CD8-positive, alpha-beta memory T cell (primary cell): ENCODE results near the gene TMEM200A. TPM values are rescaled to one million over a fixed set of nuclear protein-coding genes. Genes with fewer than 3 reads are reported as not detected.

Source experiments
- CTCF ChIA-PET: fragments of 350-600 bp; sonication (Branson Sonifier 250); formaldehyde crosslinking; loops from one replicate; lab custom pipeline; 2021; ENCODE audit warnings: antibody characterized with exemption; lab: Charles Lee
- POLR2A ChIA-PET: fragments of 350-600 bp; sonication (Branson Sonifier 250); formaldehyde crosslinking; loops from one replicate; lab custom pipeline; 2021; ENCODE audit warnings: antibody characterized with exemption; lab: Charles Lee
- DNase-seq, 5 donors: peaks; one replicate each; pipeline versions ENCODE4 v3.0.0 to v3.0.0-alpha.2; 2020 to 2022; ENCODE audit warnings: mixed read lengths in 1 of 5
- H3K27ac ChIP-seq: one replicate; pipeline ENCODE4 v1.7.0; 2013; ENCODE audit warnings: low read depth, mild to moderate bottlenecking, low read length, moderate library complexity
- H3K27me3 ChIP-seq: 2 replicates; pipeline ENCODE4 v1.7.0; 2013; ENCODE audit warnings: low read length, mild to moderate bottlenecking; ENCODE audit not compliant: insufficient read depth, poor library complexity, severe bottlenecking
- H3K36me3 ChIP-seq: 2 replicates; pipeline ENCODE4 v1.7.0; 2013; ENCODE audit warnings: mild to moderate bottlenecking, low read length, moderate library complexity; ENCODE audit not compliant: insufficient read depth
- H3K4me1 ChIP-seq: 2 replicates; pipeline ENCODE4 v1.7.0; 2013; ENCODE audit warnings: mild to moderate bottlenecking, low read length, moderate library complexity; ENCODE audit not compliant: insufficient read depth
- H3K4me3 ChIP-seq: 2 replicates; pipeline ENCODE4 v1.7.0; 2013; ENCODE audit warnings: mild to moderate bottlenecking, low read length
- H3K9me3 ChIP-seq: 2 replicates; pipeline ENCODE4 v1.7.0; 2013; ENCODE audit warnings: mild to moderate bottlenecking, low read length
- H3K27ac Mint-ChIP-seq, 8 donors: one replicate each; pipeline ENCODE4 v1.8.0; 2020 to 2021; ENCODE audit warnings: mixed read lengths in 8 of 8, mild to moderate bottlenecking in 6 of 8, inconsistent platforms in 3 of 8, moderate library complexity in 3 of 8
- H3K27me3 Mint-ChIP-seq, 2 donors: one replicate each; pipeline ENCODE4 v1.8.0; 2020 to 2021; ENCODE audit warnings: mixed read lengths in 2 of 2, mild to moderate bottlenecking in 1 of 2, moderate library complexity in 1 of 2
- H3K36me3 Mint-ChIP-seq, 3 donors: one replicate each; pipeline ENCODE4 v1.8.0; 2020 to 2021; ENCODE audit warnings: mixed read lengths in 3 of 3, inconsistent platforms in 1 of 3, mild to moderate bottlenecking in 1 of 3
- H3K4me1 Mint-ChIP-seq, 3 donors: one replicate each; pipeline ENCODE4 v1.8.0; 2020 to 2021; ENCODE audit warnings: mixed read lengths in 3 of 3, inconsistent platforms in 1 of 3, mild to moderate bottlenecking in 1 of 3
- H3K4me3 Mint-ChIP-seq, 7 donors: one replicate each; pipeline ENCODE4 v1.8.0; 2020 to 2021; ENCODE audit warnings: mixed read lengths in 7 of 7, mild to moderate bottlenecking in 6 of 7, moderate library complexity in 4 of 7, inconsistent platforms in 2 of 7
- H3K9me3 Mint-ChIP-seq, 5 donors: one replicate each; pipeline ENCODE4 v1.8.0; 2020 to 2022; ENCODE audit warnings: mixed read lengths in 5 of 5, mild to moderate bottlenecking in 3 of 5, moderate library complexity in 2 of 5, inconsistent platforms in 1 of 5
- polyA plus RNA-seq: library from polyadenylated mRNA; unstranded; fragments of 300-500 nt; fragmentation: Illumina TruSeq; gene quantifications from one replicate; pipeline ENCODE4 v1.2.3, GENCODE V29; 2021
- total RNA-seq, 2 experiments: library from RNA; stranded (reverse); gene quantifications; one replicate each; pipeline ENCODE4 v1.2.3, GENCODE V29; 2021

Gene TMEM200A
- total and polyA plus RNA-seq, 3 experiments from 2014 or later: 1.4 to 1.7 (median 1.5) TPM

- ChIA-PET POLR2A (no interaction called here), CTCF (interaction anchor here (1.6 to 3.9 kb wide), 3 partner anchors 12 to 46 kb away, joined by 3 to 23 read pairs (median 5); no protein-coding TSS in a partner anchor)
- Histone ChIP-seq H3K27ac (no peak overlapping the region), H3K36me3 (no peaks in the 10 kb centered on the region), H3K4me3 (no peak overlapping the region), H3K27me3 (peaks cover 5% of the 10 kb centered on the region), H3K4me1 (peaks cover 13% of the 10 kb centered on the region), H3K9me3 (no peaks in the 10 kb centered on the region)
- Mint-ChIP-seq H3K9me3 (no peaks in the 10 kb centered on the region), H3K36me3 (peaks cover 0 to 2% (median 2%) of the 10 kb centered on the region in 3 donors), H3K4me1 (peaks cover 29 to 47% (median 38%) of the 10 kb centered on the region in 3 donors), H3K27ac (peak overlapping the region in 1 of 8 donors; percentile 12), H3K4me3 (peak overlapping the region in 5 of 7 donors; percentile 15 to 87 (median 35)), H3K27me3 (peaks cover 0 to 5% of the 10 kb centered on the region in 2 donors)
- DNase-seq: no peak
Measured at GRCh38 chr6:130367767-130368166, 1.9 kb downstream of the TMEM200A start.

DNA sequence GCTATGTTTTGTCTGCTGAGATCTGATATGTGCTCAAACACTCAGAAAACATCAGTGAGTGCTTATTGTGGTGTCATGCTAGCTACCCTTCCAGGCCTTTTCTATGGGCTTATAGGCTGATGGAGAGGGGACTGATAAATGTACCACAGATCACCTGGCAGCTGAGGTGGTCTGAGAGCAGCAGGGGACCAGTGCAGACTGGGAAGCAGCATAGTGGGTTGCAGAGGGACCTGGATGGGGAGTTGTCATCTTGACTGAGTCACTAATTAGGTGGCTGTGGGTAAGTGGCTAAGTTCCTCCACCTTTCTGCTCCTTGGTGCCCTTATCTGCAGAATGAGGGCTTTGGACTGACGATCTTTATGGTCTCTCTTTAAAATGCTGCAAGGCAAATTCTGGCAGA is 2.8 kb downstream of the TMEM200A start:
- Histone ChIP-seq H3K4me3 (no peak overlapping the region), H3K27ac (no peak overlapping the region), H3K27me3 (peaks cover 5% of the 10 kb centered on the region), H3K4me1 (peaks cover 13% of the 10 kb centered on the region), H3K9me3 (no peaks in the 10 kb centered on the region), H3K36me3 (no peaks in the 10 kb centered on the region)
- peak overlapping the region in 2 of 8 donors; percentile 12 to 70 for H3K27ac Mint-ChIP-seq
- no peak for DNase-seq
- H3K27me3 Mint-ChIP-seq: peaks cover 0 to 5% of the 10 kb centered on the region in 2 donors
- no peaks in the 10 kb centered on the region for H3K9me3 Mint-ChIP-seq
- H3K4me3 Mint-ChIP-seq: peak overlapping the region in 2 of 7 donors; percentile 7 to 39
- H3K4me1 Mint-ChIP-seq: peaks cover 25 to 49% (median 38%) of the 10 kb centered on the region in 3 donors
- ChIA-PET CTCF (interaction anchor here (1.6 to 3.9 kb wide), 3 partner anchors 12 to 47 kb away, joined by 3 to 23 read pairs (median 5); no protein-coding TSS in a partner anchor), POLR2A (no interaction called here)
- peaks cover 0 to 2% (median 0%) of the 10 kb centered on the region in 3 donors for H3K36me3 Mint-ChIP-seq

DNA sequence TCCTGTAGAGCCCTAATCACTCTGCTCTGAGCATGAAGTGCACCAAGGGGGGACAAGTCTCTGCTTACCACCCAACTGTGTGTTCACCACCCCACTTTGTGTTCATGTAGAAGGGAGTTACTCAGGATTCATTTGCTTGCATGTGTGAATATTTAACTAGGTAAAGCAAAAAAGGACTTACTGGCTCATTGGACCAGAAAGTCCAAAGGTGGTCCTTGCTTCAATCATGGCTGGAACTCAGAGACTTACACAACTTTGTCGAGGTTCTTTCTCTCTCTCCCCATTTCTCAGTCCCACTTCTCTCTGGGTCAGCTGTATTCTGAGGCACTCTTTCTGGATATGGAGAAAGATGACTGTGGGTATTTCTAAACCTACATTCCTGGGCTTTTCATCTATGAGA is 4.0 kb downstream of the TMEM200A start:
- Histone ChIP-seq H3K27ac (no peak overlapping the region), H3K4me1 (peaks cover 9% of the 10 kb centered on the region), H3K9me3 (no peaks in the 10 kb centered on the region), H3K36me3 (no peaks in the 10 kb centered on the region), H3K4me3 (no peak overlapping the region), H3K27me3 (peaks cover 5% of the 10 kb centered on the region)
- Mint-ChIP-seq H3K36me3 (peaks cover 0 to 2% (median 0%) of the 10 kb centered on the region in 3 donors), H3K27me3 (peaks cover 0 to 5% of the 10 kb centered on the region in 2 donors), H3K4me3 (no peak overlapping the region), H3K27ac (peak overlapping the region in 1 of 8 donors; percentile 29), H3K9me3 (no peaks in the 10 kb centered on the region), H3K4me1 (peaks cover 17 to 41% (median 33%) of the 10 kb centered on the region in 3 donors)
- CTCF ChIA-PET: interaction anchor here (1.2 kb wide), 1 partner anchor 12 kb away, joined by 3 read pairs; no protein-coding TSS in a partner anchor
- DNase-seq: no peak
- POLR2A ChIA-PET: no interaction called here

GRCh38 chr6:130371921-130372420 is 6.2 kb downstream of the TMEM200A start:
- H3K9me3 ChIP-seq: no peaks in the 10 kb centered on the region
- H3K9me3 Mint-ChIP-seq: no peaks in the 10 kb centered on the region
- DNase-seq: no peak
- no peak overlapping the region for H3K27ac Mint-ChIP-seq
- H3K4me1 ChIP-seq: no peaks in the 10 kb centered on the region
- no peak overlapping the region for H3K4me3 ChIP-seq
- H3K4me1 Mint-ChIP-seq: peaks cover 10 to 38% (median 25%) of the 10 kb centered on the region in 3 donors
- H3K36me3 Mint-ChIP-seq: no peaks in the 10 kb centered on the region
- POLR2A ChIA-PET: no interaction called here
- no peak overlapping the region for H3K27ac ChIP-seq
- CTCF ChIA-PET: interaction anchor here (1.5 kb wide), 1 partner anchor 10 kb away, joined by 9 read pairs; no protein-coding TSS in a partner anchor
- H3K27me3 Mint-ChIP-seq: peaks cover 0 to 3% of the 10 kb centered on the region in 2 donors
- H3K4me3 Mint-ChIP-seq: no peak overlapping the region
- no peaks in the 10 kb centered on the region for H3K27me3 ChIP-seq
- no peaks in the 10 kb centered on the region for H3K36me3 ChIP-seq

DNA sequence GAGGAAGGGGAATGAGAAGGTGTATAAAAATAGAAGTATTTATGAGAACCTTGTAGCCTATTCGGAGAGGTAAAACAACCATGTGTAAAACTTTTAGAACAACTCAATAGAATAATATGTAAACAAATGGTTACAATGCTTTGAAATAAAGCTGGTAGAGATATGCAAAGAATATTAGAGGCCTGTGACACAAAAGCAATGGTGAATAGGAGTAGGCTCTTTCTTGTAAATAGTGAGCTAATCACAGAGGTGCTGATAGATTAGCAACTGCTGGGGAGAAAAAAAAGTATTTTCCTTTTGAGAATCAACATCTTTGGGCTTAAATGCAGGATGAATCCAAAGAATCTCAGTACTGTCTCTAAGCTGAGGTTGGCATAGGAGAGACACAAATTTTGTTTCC is 7.0 kb downstream of the TMEM200A start:
- Mint-ChIP-seq H3K27ac (no peak overlapping the region), H3K36me3 (peaks cover 0 to 2% (median 0%) of the 10 kb centered on the region in 3 donors), H3K4me1 (peaks cover 9 to 29% (median 17%) of the 10 kb centered on the region in 3 donors), H3K9me3 (no peaks in the 10 kb centered on the region), H3K27me3 (peaks cover 0 to 2% of the 10 kb centered on the region in 2 donors), H3K4me3 (no peak overlapping the region)
- no peak overlapping the region for H3K27ac ChIP-seq
- H3K36me3 ChIP-seq: no peaks in the 10 kb centered on the region
- no peak for DNase-seq
- H3K27me3 ChIP-seq: no peaks in the 10 kb centered on the region
- no peaks in the 10 kb centered on the region for H3K4me1 ChIP-seq
- CTCF ChIA-PET: interaction anchor here (1.5 kb wide), 2 partner anchors 7 to 9 kb away, joined by 5 to 9 read pairs; partner anchors contain the start of gene TMEM200A
- no peaks in the 10 kb centered on the region for H3K9me3 ChIP-seq
- POLR2A ChIA-PET: no interaction called here
- H3K4me3 ChIP-seq: no peak overlapping the region

DNA sequence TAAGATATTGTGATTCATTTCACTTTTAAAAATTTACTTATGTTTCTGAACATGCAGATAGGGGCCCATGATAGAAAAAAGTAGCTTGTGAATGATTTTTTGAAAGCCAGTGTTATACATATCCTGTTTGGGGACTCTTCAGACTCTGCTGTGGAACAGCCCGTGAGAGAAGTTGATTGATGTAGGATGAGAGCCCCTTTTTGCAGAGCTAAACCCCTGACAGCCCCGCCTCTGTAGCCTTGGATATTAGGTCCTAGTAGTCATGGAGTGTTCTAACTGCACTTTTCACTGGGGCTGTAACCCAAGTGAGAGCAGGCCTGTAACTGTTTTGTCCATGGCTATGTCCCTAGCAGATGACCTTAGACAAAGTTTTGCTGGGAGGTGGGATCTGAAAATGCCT is 8.2 kb downstream of the TMEM200A start:
- Histone ChIP-seq H3K27me3 (no peaks in the 10 kb centered on the region), H3K27ac (no peak overlapping the region), H3K9me3 (no peaks in the 10 kb centered on the region), H3K36me3 (no peaks in the 10 kb centered on the region), H3K4me3 (no peak overlapping the region), H3K4me1 (no peaks in the 10 kb centered on the region)
- Mint-ChIP-seq H3K27me3 (no peaks in the 10 kb centered on the region), H3K4me1 (peaks cover 0 to 18% (median 5%) of the 10 kb centered on the region in 3 donors), H3K4me3 (no peak overlapping the region), H3K9me3 (no peaks in the 10 kb centered on the region), H3K36me3 (peaks cover 0 to 3% (median 0%) of the 10 kb centered on the region in 3 donors), H3K27ac (no peak overlapping the region)
- POLR2A ChIA-PET: no interaction called here
- CTCF ChIA-PET: interaction anchor here (1.5 kb wide), 1 partner anchor 9 kb away, joined by 5 read pairs; the partner anchor contains the start of gene TMEM200A
- DNase-seq: no peak

- Mint-ChIP-seq H3K27me3 (peaks cover 0 to 2% of the 10 kb centered on the region in 2 donors), H3K36me3 (peaks cover 0 to 3% (median 0%) of the 10 kb centered on the region in 3 donors), H3K4me1 (peaks cover 11 to 37% (median 21%) of the 10 kb centered on the region in 3 donors), H3K27ac (no peak overlapping the region), H3K4me3 (no peak overlapping the region), H3K9me3 (no peaks in the 10 kb centered on the region)
- H3K27me3 ChIP-seq: no peaks in the 10 kb centered on the region
- H3K27ac ChIP-seq: no peak overlapping the region
- H3K9me3 ChIP-seq: no peaks in the 10 kb centered on the region
- H3K4me1 ChIP-seq: peaks cover 8% of the 10 kb centered on the region
- ChIA-PET CTCF (interaction anchor here (2.7 kb wide), 1 partner anchor 11 kb away, joined by 11 read pairs; the partner anchor contains the start of gene TMEM200A), POLR2A (no interaction called here)
- DNase-seq: no peak
- no peak overlapping the region for H3K4me3 ChIP-seq
- H3K36me3 ChIP-seq: no peaks in the 10 kb centered on the region
Measured at GRCh38 chr6:130376936-130377335, 11.1 kb downstream of the TMEM200A start.

GRCh38 chr6:130377371-130377770 is 11.6 kb downstream of the TMEM200A start:
- Histone ChIP-seq H3K36me3 (no peaks in the 10 kb centered on the region), H3K4me3 (no peak overlapping the region), H3K4me1 (peaks cover 13% of the 10 kb centered on the region), H3K9me3 (no peaks in the 10 kb centered on the region), H3K27ac (no peak overlapping the region), H3K27me3 (no peaks in the 10 kb centered on the region)
- POLR2A ChIA-PET: no interaction called here
- H3K4me1 Mint-ChIP-seq: peaks cover 15 to 37% (median 25%) of the 10 kb centered on the region in 3 donors
- CTCF ChIA-PET: interaction anchor here (2.7 kb wide), 1 partner anchor 12 kb away, joined by 11 read pairs; the partner anchor contains the start of gene TMEM200A
- peaks cover 0 to 2% of the 10 kb centered on the region in 2 donors for H3K27me3 Mint-ChIP-seq
- no peaks in the 10 kb centered on the region for H3K9me3 Mint-ChIP-seq
- H3K4me3 Mint-ChIP-seq: no peak overlapping the region
- H3K27ac Mint-ChIP-seq: no peak overlapping the region
- no peak for DNase-seq
- H3K36me3 Mint-ChIP-seq: peaks cover 0 to 3% (median 0%) of the 10 kb centered on the region in 3 donors
